ENCODE data around the gene ZNF335.
"Not testable (repeated sequence)": the region's sequence is repeated elsewhere in the genome, so short reads cannot be mapped to it uniquely, and the experiment has no call there.

The ZNF335 gene

DNA sequence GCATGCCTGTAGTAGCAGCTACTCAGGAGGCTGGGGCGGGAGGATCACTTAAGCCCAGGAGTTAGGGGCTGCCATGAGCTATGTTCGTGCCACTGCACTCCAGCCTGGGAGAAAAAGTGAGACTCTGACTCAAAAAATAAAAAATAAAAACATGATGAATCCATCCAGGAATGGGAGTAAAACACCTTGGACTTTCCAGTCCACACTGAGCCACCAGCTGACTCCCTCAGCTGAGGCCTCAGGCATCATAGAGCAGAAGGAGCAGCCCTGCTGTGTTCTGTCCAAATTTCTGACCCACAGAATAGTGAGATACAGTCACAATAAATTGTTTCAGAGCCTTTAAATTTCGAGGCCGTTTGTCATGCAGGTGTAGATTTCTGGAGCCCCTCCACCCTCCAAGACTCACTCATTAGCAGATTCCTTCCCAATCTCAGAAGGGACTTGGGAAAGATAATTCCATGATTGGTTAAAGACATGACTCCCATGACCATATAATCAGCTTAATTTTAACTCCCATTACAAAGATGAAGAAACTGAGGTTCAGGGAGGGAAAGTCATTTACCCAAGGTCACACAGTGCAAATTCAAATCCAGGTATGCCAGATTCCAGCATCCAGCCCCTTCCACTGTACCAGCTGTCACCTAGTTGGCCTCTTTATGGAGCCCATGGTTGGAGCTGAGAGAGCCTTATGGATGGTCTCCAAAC, 27.7 kb upstream of the ZNF335 start:
- Histone ChIP-seq H3K4ac (ENCODE audit: low read depth, low read length) (no peak overlapping the region), H2AK5ac (ENCODE audit: low read length) (no peak overlapping the region), H3K4me2 (ENCODE audit: low read length) (no peak overlapping the region), H3K79me2 (ENCODE audit: control insufficient read depth, insufficient read depth, low read length) (no peaks in the 10 kb centered on the region), H3K4me3 (ENCODE audit: low read length) (no peak overlapping the region), H3K27ac (ENCODE audit: low read depth, low read length) (peak overlapping the region; percentile 16), H3K36me3 (ENCODE audit: control insufficient read depth, insufficient read depth, low read length) (no peaks in the 10 kb centered on the region), H4K5ac (ENCODE audit: low read length) (no peak overlapping the region), H3K79me1 (ENCODE audit: low read length) (no peaks in the 10 kb centered on the region), H2BK15ac (replicated peaks; ENCODE audit: low read depth) (no peak overlapping the region), H4K8ac (ENCODE audit: low read depth, low read length) (no peak overlapping the region), H3K27me3 (ENCODE audit: insufficient read depth, low read length, poor library complexity) (no peaks in the 10 kb centered on the region), H2BK5ac (ENCODE audit: low read length) (no peak overlapping the region), H3K4me1 (ENCODE audit: control insufficient read depth, low read depth, low read length) (peaks cover 10% of the 10 kb centered on the region), H3K56ac (ENCODE audit: low read length) (no peak overlapping the region), H2BK120ac (ENCODE audit: low read depth, low read length) (no peak overlapping the region), H3K23ac (ENCODE audit: low read length) (no peak overlapping the region), H3K18ac (ENCODE audit: low read length) (peak overlapping the region; percentile 29), H3K9ac (ENCODE audit: low read length) (no peak overlapping the region)
- no peak for DNase-seq
- WGBS (ENCODE audit: extremely low coverage, insufficient coverage, low lambda C conversion rate) = no CpG with 5 or more reads among the region's 4 CpGs

DNA sequence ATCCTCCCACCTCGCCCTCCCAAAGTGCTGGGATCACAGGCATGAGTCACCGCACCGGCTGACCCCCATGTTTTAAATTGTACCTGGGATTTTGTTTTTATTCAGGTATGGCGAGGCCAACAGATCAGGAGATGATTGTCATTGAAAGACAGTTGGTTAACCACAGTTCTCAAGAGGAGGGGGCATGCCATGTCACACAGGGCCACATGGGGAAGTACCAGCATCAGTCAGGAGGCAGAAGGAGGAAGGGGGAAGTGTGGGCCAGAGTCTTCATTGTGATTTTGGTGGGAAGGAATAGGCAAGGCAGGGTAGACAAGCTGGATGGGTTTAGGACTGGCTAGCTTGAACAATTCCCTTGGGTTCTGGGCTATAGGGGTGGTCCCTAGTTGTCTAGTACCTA, 26.8 kb upstream of the ZNF335 start:
- H3K56ac ChIP-seq (ENCODE audit: low read length) = peak overlapping the region; percentile 22
- H3K4ac ChIP-seq (ENCODE audit: low read depth, low read length) = no peak overlapping the region
- H2BK120ac ChIP-seq (ENCODE audit: low read depth, low read length) = no peak overlapping the region
- H2AK5ac ChIP-seq (ENCODE audit: low read length) = no peak overlapping the region
- no peaks in the 10 kb centered on the region for H3K27me3 ChIP-seq (ENCODE audit: insufficient read depth, low read length, poor library complexity)
- no peak overlapping the region for H3K9ac ChIP-seq (ENCODE audit: low read length)
- H3K79me1 ChIP-seq (ENCODE audit: low read length) = no peaks in the 10 kb centered on the region
- H4K8ac ChIP-seq (ENCODE audit: low read depth, low read length) = no peak overlapping the region
- no CpG with 5 or more reads among the region's 4 CpGs for WGBS (ENCODE audit: extremely low coverage, insufficient coverage, low lambda C conversion rate)
- H3K18ac ChIP-seq (ENCODE audit: low read length) = no peak overlapping the region
- H3K23ac ChIP-seq (ENCODE audit: low read length) = no peak overlapping the region
- no peak overlapping the region for H3K27ac ChIP-seq (ENCODE audit: low read depth, low read length)
- H3K4me2 ChIP-seq (ENCODE audit: low read length) = no peak overlapping the region
- H3K79me2 ChIP-seq (ENCODE audit: control insufficient read depth, insufficient read depth, low read length) = no peaks in the 10 kb centered on the region
- no peak overlapping the region for H4K5ac ChIP-seq (ENCODE audit: low read length)
- no peak overlapping the region for H2BK5ac ChIP-seq (ENCODE audit: low read length)
- no peak overlapping the region for H2BK15ac ChIP-seq (replicated peaks; ENCODE audit: low read depth)
- H3K36me3 ChIP-seq (ENCODE audit: control insufficient read depth, insufficient read depth, low read length) = no peaks in the 10 kb centered on the region
- no peak overlapping the region for H3K4me3 ChIP-seq (ENCODE audit: low read length)
- no peak for DNase-seq
- H3K4me1 ChIP-seq (ENCODE audit: control insufficient read depth, low read depth, low read length) = peaks cover 5% of the 10 kb centered on the region

DNA sequence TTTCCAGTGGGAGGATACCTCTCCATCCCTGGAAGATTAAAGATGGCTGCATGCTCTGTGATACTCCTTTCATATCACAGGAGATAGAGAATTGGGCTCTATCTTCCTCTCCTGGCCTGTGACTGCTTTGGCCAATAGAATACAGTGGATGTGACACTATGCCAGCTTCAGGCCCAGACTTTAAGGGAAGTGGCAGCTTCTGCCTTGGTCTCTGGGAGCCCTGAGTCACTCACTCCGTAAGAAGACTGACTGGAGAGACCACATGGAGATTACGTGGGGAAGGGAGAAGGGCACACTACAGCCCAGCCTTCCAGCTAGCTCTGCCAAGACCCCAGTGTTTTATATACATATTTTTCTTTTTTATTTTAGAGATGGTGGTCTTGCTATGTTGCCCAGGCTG, 26.3 kb upstream of the ZNF335 start:
- Histone ChIP-seq H3K27ac (ENCODE audit: low read depth, low read length) (no peak overlapping the region), H2AK5ac (ENCODE audit: low read length) (no peak overlapping the region), H3K9ac (ENCODE audit: low read length) (no peak overlapping the region), H2BK15ac (replicated peaks; ENCODE audit: low read depth) (no peak overlapping the region), H4K8ac (ENCODE audit: low read depth, low read length) (no peak overlapping the region), H3K23ac (ENCODE audit: low read length) (no peak overlapping the region), H3K4me1 (ENCODE audit: control insufficient read depth, low read depth, low read length) (peaks cover 9% of the 10 kb centered on the region), H3K4ac (ENCODE audit: low read depth, low read length) (no peak overlapping the region), H3K4me3 (ENCODE audit: low read length) (no peak overlapping the region), H3K27me3 (ENCODE audit: insufficient read depth, low read length, poor library complexity) (no peaks in the 10 kb centered on the region), H4K5ac (ENCODE audit: low read length) (no peak overlapping the region), H3K18ac (ENCODE audit: low read length) (no peak overlapping the region), H2BK5ac (ENCODE audit: low read length) (no peak overlapping the region), H3K4me2 (ENCODE audit: low read length) (no peak overlapping the region), H2BK120ac (ENCODE audit: low read depth, low read length) (no peak overlapping the region), H3K36me3 (ENCODE audit: control insufficient read depth, insufficient read depth, low read length) (no peaks in the 10 kb centered on the region), H3K56ac (ENCODE audit: low read length) (no peak overlapping the region), H3K79me2 (ENCODE audit: control insufficient read depth, insufficient read depth, low read length) (no peaks in the 10 kb centered on the region), H3K79me1 (ENCODE audit: low read length) (no peaks in the 10 kb centered on the region)
- DNase-seq = no peak
- WGBS (ENCODE audit: extremely low coverage, insufficient coverage, low lambda C conversion rate) = no CpG with 5 or more reads among the region's 2 CpGs

DNA sequence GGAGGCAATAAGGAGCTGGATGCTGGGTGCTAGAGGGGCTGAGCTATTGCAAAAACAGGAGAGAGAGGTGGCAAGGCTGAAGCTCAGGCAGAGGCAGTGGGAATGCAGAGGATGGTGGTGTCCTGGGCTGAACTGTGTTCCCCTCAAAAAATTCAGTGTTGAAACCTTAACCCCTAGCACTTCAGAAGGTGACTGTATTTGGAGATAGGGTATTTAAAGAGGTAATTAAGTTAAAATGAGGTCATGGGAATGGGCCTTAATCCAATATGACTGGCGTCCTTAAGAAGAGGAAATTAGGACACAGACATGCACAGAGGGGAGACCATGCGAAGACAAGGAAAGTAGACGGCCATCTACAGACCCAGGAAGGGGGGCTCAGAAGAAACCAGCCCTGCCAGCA, 25.2 kb upstream of the ZNF335 start:
- Histone ChIP-seq H3K18ac (ENCODE audit: low read length) (no peak overlapping the region), H2BK5ac (ENCODE audit: low read length) (no peak overlapping the region), H4K8ac (ENCODE audit: low read depth, low read length) (no peak overlapping the region), H3K23ac (ENCODE audit: low read length) (no peak overlapping the region), H3K36me3 (ENCODE audit: control insufficient read depth, insufficient read depth, low read length) (no peaks in the 10 kb centered on the region), H2BK120ac (ENCODE audit: low read depth, low read length) (no peak overlapping the region), H3K27ac (ENCODE audit: low read depth, low read length) (no peak overlapping the region), H3K4ac (ENCODE audit: low read depth, low read length) (no peak overlapping the region), H3K4me1 (ENCODE audit: control insufficient read depth, low read depth, low read length) (peaks cover 9% of the 10 kb centered on the region), H3K9ac (ENCODE audit: low read length) (no peak overlapping the region), H3K79me1 (ENCODE audit: low read length) (no peaks in the 10 kb centered on the region), H3K79me2 (ENCODE audit: control insufficient read depth, insufficient read depth, low read length) (no peaks in the 10 kb centered on the region), H3K27me3 (ENCODE audit: insufficient read depth, low read length, poor library complexity) (no peaks in the 10 kb centered on the region), H2BK15ac (replicated peaks; ENCODE audit: low read depth) (no peak overlapping the region), H4K5ac (ENCODE audit: low read length) (no peak overlapping the region), H3K4me2 (ENCODE audit: low read length) (no peak overlapping the region), H3K56ac (ENCODE audit: low read length) (peak overlapping the region; percentile 29), H3K4me3 (ENCODE audit: low read length) (no peak overlapping the region), H2AK5ac (ENCODE audit: low read length) (no peak overlapping the region)
- DNase-seq = no peak
- WGBS (ENCODE audit: extremely low coverage, insufficient coverage, low lambda C conversion rate) = no CpG with 5 or more reads among the region's 3 CpGs

DNA sequence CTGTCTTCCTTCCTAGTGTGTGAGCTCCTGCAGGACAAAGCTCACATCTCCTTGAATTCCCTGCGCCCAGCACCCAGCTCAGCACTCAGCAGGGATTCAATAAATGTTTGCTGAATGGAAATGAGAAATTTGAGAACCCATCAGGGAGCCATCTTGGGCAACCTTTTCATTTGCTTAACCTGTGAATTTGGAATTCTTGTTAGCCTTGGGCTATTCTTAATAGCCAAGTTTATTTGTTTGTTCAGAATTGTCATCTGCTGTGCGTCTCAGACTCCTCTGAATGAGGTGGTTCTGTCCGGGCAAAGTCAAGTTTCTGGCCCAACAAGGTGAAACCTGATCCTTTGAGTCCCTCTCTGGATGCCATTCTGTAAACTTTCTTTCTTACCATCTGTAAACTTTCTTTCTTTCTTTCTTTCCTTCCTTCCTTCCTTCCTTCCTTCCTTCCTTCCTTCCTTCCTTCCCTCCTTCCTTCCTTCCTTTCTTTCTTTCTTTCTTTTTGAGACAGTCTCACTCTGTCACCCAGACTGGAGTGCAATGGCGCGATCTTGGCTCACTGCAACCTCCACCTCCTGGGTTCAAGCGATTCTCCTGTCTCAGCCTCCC, 23.6 kb upstream of the ZNF335 start:
- not testable (repeated sequence) for H3K27me3 ChIP-seq (ENCODE audit: insufficient read depth, low read length, poor library complexity); H2BK5ac ChIP-seq (ENCODE audit: low read length); H3K9ac ChIP-seq (ENCODE audit: low read length); H3K79me2 ChIP-seq (ENCODE audit: control insufficient read depth, insufficient read depth, low read length); H4K5ac ChIP-seq (ENCODE audit: low read length); H3K27ac ChIP-seq (ENCODE audit: low read depth, low read length); H3K23ac ChIP-seq (ENCODE audit: low read length); DNase-seq; H2AK5ac ChIP-seq (ENCODE audit: low read length); H2BK15ac ChIP-seq (replicated peaks; ENCODE audit: low read depth); H3K4me2 ChIP-seq (ENCODE audit: low read length); H3K4me1 ChIP-seq (ENCODE audit: control insufficient read depth, low read depth, low read length); H3K4me3 ChIP-seq (ENCODE audit: low read length); H3K56ac ChIP-seq (ENCODE audit: low read length); H3K4ac ChIP-seq (ENCODE audit: low read depth, low read length); H3K79me1 ChIP-seq (ENCODE audit: low read length); H4K8ac ChIP-seq (ENCODE audit: low read depth, low read length); H3K36me3 ChIP-seq (ENCODE audit: control insufficient read depth, insufficient read depth, low read length)
- peak overlapping the region; percentile 90 for H2BK120ac ChIP-seq (ENCODE audit: low read depth, low read length)
- no CpG with 5 or more reads among the region's 6 CpGs for WGBS (ENCODE audit: extremely low coverage, insufficient coverage, low lambda C conversion rate)
- peak overlapping the region; percentile 19 for H3K18ac ChIP-seq (ENCODE audit: low read length)
